Gastroesophageal sphincter (tissue), 4 donors: ENCODE results near the gene DCC. TPM values are rescaled to one million over a fixed set of nuclear protein-coding genes. Genes with fewer than 3 reads are reported as not detected.

ENCODE experiments used
- ATAC-seq: fragments of 150-250 bp; one replicate; pipeline ENCODE4 v1.9.1; 2016; ENCODE audit warnings: mild to moderate bottlenecking, moderate library complexity
- H3K27ac ChIP-seq, 4 donors: fragments of 200-600 bp; sonication (generic) in 3 of 4; 1 replicate in 3 of 4; 2 replicates in 1 of 4; pipeline ENCODE4 v1.5.1; 2016 to 2019
- H3K27me3 ChIP-seq: fragments of 200-600 bp; sonication (generic); one replicate; pipeline ENCODE4 v1.5.1; 2019
- H3K36me3 ChIP-seq, 2 donors: fragments of 200-600 bp; sonication (generic); one replicate each; pipeline ENCODE4 v1.5.1; 2019; ENCODE audit warnings: control low read depth in 1 of 2
- H3K4me1 ChIP-seq, 3 donors: fragments of 200-600 bp; sonication (generic); 1 replicate in 2 of 3; 2 replicates in 1 of 3; pipeline ENCODE4 v1.5.1; 2016 to 2019; ENCODE audit warnings: control low read depth in 2 of 3
- H3K4me3 ChIP-seq, 2 donors: fragments of 200-600 bp; sonication (generic); one replicate each; pipeline ENCODE4 v1.5.1; 2019; ENCODE audit warnings: mild to moderate bottlenecking in 1 of 2, moderate library complexity in 1 of 2
- H3K9me3 ChIP-seq, 3 donors: fragments of 200-600 bp; sonication (generic); one replicate each; pipeline ENCODE4 v1.5.1; 2017 to 2019; ENCODE audit warnings: control low read depth in 2 of 3
- CTCF ChIP-seq, 4 experiments: fragments of 200-600 bp in 2 of 4; fragments of 450-650 bp in 2 of 4; sonication (generic) in 1 of 4; IDR thresholded peaks; one replicate each; pipeline ENCODE4 v1.5.1; 2017 to 2019; ENCODE audit warnings: antibody characterized with exemption in 4 of 4, mild to moderate bottlenecking in 2 of 4, moderate library complexity in 2 of 4
- EP300 ChIP-seq: sonication (generic); formaldehyde crosslinking; IDR thresholded peaks from one replicate; pipeline ENCODE4 v1.6.1; 2017; ENCODE audit warnings: antibody characterized with exemption, mild to moderate bottlenecking
- POLR2A ChIP-seq, 2 donors: fragments of 450-650 bp; IDR thresholded peaks; one replicate each; pipeline ENCODE4 v1.6.1; 2017; ENCODE audit warnings: antibody characterized with exemption in 2 of 2, mild to moderate bottlenecking in 2 of 2, moderate library complexity in 1 of 2
- POLR2AphosphoS5 ChIP-seq: sonication (generic); formaldehyde crosslinking; IDR thresholded peaks from one replicate; pipeline ENCODE4 v1.6.1; 2017; ENCODE audit warnings: antibody characterized with exemption
- WGBS, 2 donors: methylation state at CpG; one replicate each; pipeline ENCODE4 v1.1.5; 2018; ENCODE audit warnings: low coverage in 1 of 2; 5-methylcytosine and 5-hydroxymethylcytosine counted together
- total RNA-seq, 4 donors: library from RNA; depleted of rRNA; stranded (reverse); fragments of >200 nt; gene quantifications; one replicate each; pipeline ENCODE4 v1.1.0, GENCODE V29; 2016

Gene DCC
- total RNA-seq, 4 donors from 2014 or later: 0.13 to 0.54 (median 0.47) TPM; not detected in 1

GRCh38 chr18:52319424-52319983 lies 20.5 kb upstream of the DCC start:
- no peaks in the 10 kb centered on the region for H3K27me3 ChIP-seq
- H3K4me1 ChIP-seq: no peaks in the 10 kb centered on the region
- ATAC-seq: no peak
- no peak overlapping the region for H3K4me3 ChIP-seq
- no peak for TF ChIP-seq EP300
- no peak for TF ChIP-seq POLR2AphosphoS5
- no peak for TF ChIP-seq POLR2A (IDR thresholded peaks at IDR 0.05)
- no peak for TF ChIP-seq CTCF (IDR thresholded peaks at IDR 0.05)
- H3K27ac ChIP-seq: no peak overlapping the region
- H3K9me3 ChIP-seq: peaks cover 0 to 9% (median 0%) of the 10 kb centered on the region in 3 donors
- no peaks in the 10 kb centered on the region for H3K36me3 ChIP-seq
- 79 to 90% methylated on average over 2 to 3 of the region's 6 CpGs for WGBS, 2 donors

GRCh38 chr18:52322307-52322706 lies 17.7 kb upstream of the DCC start:
- Histone ChIP-seq H3K4me3 (no peak overlapping the region), H3K27ac (no peak overlapping the region), H3K9me3 (no peaks in the 10 kb centered on the region), H3K27me3 (no peaks in the 10 kb centered on the region), H3K4me1 (no peaks in the 10 kb centered on the region), H3K36me3 (no peaks in the 10 kb centered on the region)
- no peak for ATAC-seq
- TF ChIP-seq POLR2A (IDR thresholded peaks at IDR 0.05): no peak
- TF ChIP-seq EP300: no peak
- no peak for TF ChIP-seq POLR2AphosphoS5
- no peak for TF ChIP-seq CTCF (IDR thresholded peaks at IDR 0.05)

- H3K27ac ChIP-seq: no peak overlapping the region
- H3K4me1 ChIP-seq: no peaks in the 10 kb centered on the region
- H3K9me3 ChIP-seq: no peaks in the 10 kb centered on the region
- H3K27me3 ChIP-seq: no peaks in the 10 kb centered on the region
- no peaks in the 10 kb centered on the region for H3K36me3 ChIP-seq
- H3K4me3 ChIP-seq: no peak overlapping the region
- ATAC-seq: no peak
- no peak for TF ChIP-seq EP300
- TF ChIP-seq CTCF (IDR thresholded peaks at IDR 0.05): no peak
- TF ChIP-seq POLR2AphosphoS5: no peak
- TF ChIP-seq POLR2A (IDR thresholded peaks at IDR 0.05): no peak
- WGBS, 2 donors: 17% methylated on average over 2 of the region's 2 CpGs; no CpG with 5 or more reads in 1 of the 2 donors
These were observed 16.2 kb upstream of the DCC start for GRCh38 chr18:52323802-52324201.

GRCh38 chr18:52325997-52326396 lies 14.0 kb upstream of the DCC start:
- no peaks in the 10 kb centered on the region for H3K4me1 ChIP-seq
- H3K4me3 ChIP-seq: no peak overlapping the region
- no peaks in the 10 kb centered on the region for H3K36me3 ChIP-seq
- WGBS, 2 donors: 13 to 73% methylated on average over 1 of the region's 1 CpG
- no peaks in the 10 kb centered on the region for H3K9me3 ChIP-seq
- H3K27ac ChIP-seq: no peak overlapping the region
- no peaks in the 10 kb centered on the region for H3K27me3 ChIP-seq
- ATAC-seq: no peak
- TF ChIP-seq EP300 (no peak), CTCF (IDR thresholded peaks at IDR 0.05) (no peak), POLR2AphosphoS5 (no peak), POLR2A (IDR thresholded peaks at IDR 0.05) (no peak)

GRCh38 chr18:52333860-52334259 lies 6.1 kb upstream of the DCC start:
- Histone ChIP-seq H3K9me3 (no peaks in the 10 kb centered on the region), H3K36me3 (no peaks in the 10 kb centered on the region), H3K4me1 (no peaks in the 10 kb centered on the region), H3K27ac (no peak overlapping the region), H3K4me3 (no peak overlapping the region), H3K27me3 (peaks cover 20% of the 10 kb centered on the region)
- 55 to 100% methylated on average over 1 of the region's 1 CpG for WGBS, 2 donors
- ATAC-seq: no peak
- no peak for TF ChIP-seq CTCF (IDR thresholded peaks at IDR 0.05)
- no peak for TF ChIP-seq POLR2AphosphoS5
- no peak for TF ChIP-seq POLR2A (IDR thresholded peaks at IDR 0.05)
- TF ChIP-seq EP300: no peak
